Retinal pigment epithelial cell (primary cell): ENCODE measurements around the gene CASP3.
"Not testable (repeated sequence)": the region's sequence is repeated elsewhere in the genome, so short reads cannot be mapped to it uniquely, and the experiment has no call there.

Experiments used
- DNase-seq: peaks from one replicate; pipeline ENCODE4 v3.0.0-alpha.2; 2010; ENCODE audit warnings: low read depth
- H3K4me3 ChIP-seq: 2 replicates; pipeline ENCODE4 v1.5.1; 2011; ENCODE audit warnings: mild to moderate bottlenecking, low read length, control low read depth, moderate library complexity
- CTCF ChIP-seq: conservative IDR thresholded peaks from 2 replicates; pipeline ENCODE4 v1.5.1; 2011; ENCODE audit warnings: low read depth, low read length, control low read depth, inconsistent platforms

CASP3 gene

GRCh38 chr4:184664445-184665210, 15.4 kb upstream of the CASP3 start:
- DNase-seq, result no peak

GRCh38 chr4:184662236-184662635, 13.0 kb upstream of the CASP3 start:
- no peak for TF ChIP-seq CTCF
- DNase-seq, result no peak
- H3K4me3 ChIP-seq, result no peak overlapping the region

More at GRCh38 chr4:184664445-184665210, 15.4 kb upstream of the CASP3 start:
- no peak for TF ChIP-seq CTCF
- H3K4me3 ChIP-seq, result no peak overlapping the region

- no peak for TF ChIP-seq CTCF
- no peak overlapping the region for H3K4me3 ChIP-seq
- no peak for DNase-seq
Measured at GRCh38 chr4:184660978-184661377, 11.7 kb upstream of the CASP3 start.

GRCh38 chr4:184657820-184658219, 8.6 kb upstream of the CASP3 start:
- DNase-seq, H3K4me3 ChIP-seq: not testable (repeated sequence)

- TF ChIP-seq CTCF, result no peak
- no peak for DNase-seq
Measured at GRCh38 chr4:184657144-184657543, 7.9 kb upstream of the CASP3 start.

GRCh38 chr4:184655889-184656869, 6.9 kb upstream of the CASP3 start:
- no peak for TF ChIP-seq CTCF
- no peak overlapping the region for H3K4me3 ChIP-seq
- no peak for DNase-seq

More at GRCh38 chr4:184657144-184657543, 7.9 kb upstream of the CASP3 start:
- H3K4me3 ChIP-seq, result no peak overlapping the region

- no peak for DNase-seq
- no peak overlapping the region for H3K4me3 ChIP-seq
- TF ChIP-seq CTCF, result no peak
Measured at GRCh38 chr4:184653650-184654049, 4.4 kb upstream of the CASP3 start.

- H3K4me3 ChIP-seq, DNase-seq: not testable (repeated sequence)
Measured at GRCh38 chr4:184652681-184653080, 3.4 kb upstream of the CASP3 start.
